CD4-positive, alpha-beta T cell (primary cell): ENCODE measurements around the gene GPR173. TPM values are rescaled to one million over a fixed set of nuclear protein-coding genes. Genes with fewer than 3 reads are reported as not detected.

Source experiments
- ATAC-seq: fragments of 200-7000 bp; cut with Tn5 transposase; one replicate; pipeline ENCODE4 v1.10.0; 2022; ENCODE audit warnings: mild to moderate bottlenecking; ENCODE audit not compliant: poor library complexity
- CTCF ChIA-PET: fragments of 350-600 bp; sonication (Branson Sonifier 250); formaldehyde crosslinking; loops from one replicate; lab custom pipeline; 2021; ENCODE audit warnings: antibody characterized with exemption, inconsistent platforms; lab: Charles Lee
- POLR2A ChIA-PET: fragments of 350-600 bp; sonication (Branson Sonifier 250); formaldehyde crosslinking; loops from one replicate; lab custom pipeline; 2021; ENCODE audit warnings: antibody characterized with exemption, inconsistent platforms; lab: Charles Lee
- DNase-seq, 14 experiments: peaks; one replicate each; pipeline ENCODE4 v3.0.0-alpha.2; 2013 to 2020; ENCODE audit warnings: mixed read lengths in 2 of 14
- H3K27ac ChIP-seq, 2 donors: one replicate each; pipeline versions ENCODE4 v1.5.1 to v1.7.0; 2013; ENCODE audit warnings: low read length in 2 of 2, low read depth in 1 of 2, mild to moderate bottlenecking in 1 of 2
- H3K27me3 ChIP-seq, 2 experiments: 1 replicate in 1 of 2; 2 replicates in 1 of 2; pipeline versions ENCODE4 v1.6.1 to v1.7.0; 2013; ENCODE audit warnings: low read length in 2 of 2, control low read depth in 1 of 2, mild to moderate bottlenecking in 1 of 2, moderate library complexity in 1 of 2; ENCODE audit not compliant: insufficient read depth in 2 of 2, control insufficient read depth in 1 of 2
- H3K36me3 ChIP-seq: one replicate; pipeline ENCODE4 v1.6.1; 2013; ENCODE audit warnings: low read length, control low read depth; ENCODE audit not compliant: insufficient read depth
- H3K4me1 ChIP-seq: one replicate; pipeline ENCODE4 v1.6.1; 2013; ENCODE audit warnings: low read length, control low read depth; ENCODE audit not compliant: insufficient read depth
- H3K4me3 ChIP-seq: one replicate; pipeline ENCODE4 v1.5.1; 2013; ENCODE audit warnings: mild to moderate bottlenecking, low read length, moderate library complexity
- H3K9me3 ChIP-seq, 2 experiments: 1 replicate in 1 of 2; 2 replicates in 1 of 2; pipeline versions ENCODE4 v1.6.1 to v1.7.0; 2013; ENCODE audit warnings: low read length in 2 of 2, mild to moderate bottlenecking in 2 of 2, control low read depth in 1 of 2, moderate library complexity in 1 of 2; ENCODE audit not compliant: control insufficient read depth in 1 of 2, insufficient read depth in 1 of 2
- H3K27ac Mint-ChIP-seq: one replicate; pipeline ENCODE4 v1.8.0; 2020; ENCODE audit warnings: mixed read lengths
- H3K27me3 Mint-ChIP-seq: one replicate; pipeline ENCODE4 v1.8.0; 2021; ENCODE audit warnings: mixed read lengths
- H3K36me3 Mint-ChIP-seq: one replicate; pipeline ENCODE4 v1.8.0; 2021; ENCODE audit warnings: low read depth, mixed read lengths
- H3K4me1 Mint-ChIP-seq: one replicate; pipeline ENCODE4 v1.8.0; 2021; ENCODE audit warnings: low read depth, mixed read lengths
- H3K4me3 Mint-ChIP-seq: one replicate; pipeline ENCODE4 v1.8.0; 2020; ENCODE audit warnings: mild to moderate bottlenecking, mixed read lengths
- H3K9me3 Mint-ChIP-seq: one replicate; pipeline ENCODE4 v1.8.0; 2020; ENCODE audit warnings: mixed read lengths
- intact Hi-C, 2 experiments: fragments of 100-400 bp; cut with DNase I in 1 of 2; cut with micrococcal nuclease in 1 of 2; formaldehyde crosslinking; loops; one replicate each; pipeline versions ENCODE4 v1.15.1 to v1.9.0; 2023 to 2025; cut with DNase I, micrococcal nuclease
- total RNA-seq, 174 experiments: library from RNA in 2 of 174; stranded (reverse) in 2 of 174; gene quantifications; one replicate each; pipeline ENCODE4 v1.2.3 and lab custom pipeline; 2021 to 2026
- TF ChIP-seq, protein P1 (sequence below): fragments of 200-600 bp; IDR thresholded peaks from one replicate; pipeline ENCODE4 v1.8.0; 2022; ENCODE audit warnings: antibody characterized with exemption, mild to moderate bottlenecking

GPR173 gene
- total RNA-seq, 2 experiments from 2014 or later, result not detected

DNA sequence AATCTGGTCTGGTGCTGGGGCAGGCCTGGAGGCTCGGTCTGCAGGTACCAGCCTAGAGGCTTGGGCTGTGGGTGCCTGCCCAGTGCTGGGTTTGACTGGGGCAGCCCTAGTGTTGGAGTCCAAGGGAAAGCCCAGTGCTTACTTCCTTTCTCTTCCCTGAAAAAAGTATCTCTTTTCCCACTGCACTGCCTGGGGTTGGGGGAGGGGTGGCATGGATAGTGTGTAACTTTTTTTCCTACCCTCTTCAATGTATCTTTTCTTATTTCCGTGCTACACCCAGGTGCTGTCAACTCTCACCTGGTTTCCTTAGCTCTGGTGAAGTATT lies 66.9 kb downstream of the GPR173 start:
- H3K4me3 ChIP-seq, result no peak overlapping the region
- H3K27me3 ChIP-seq, result no peaks in the 10 kb centered on the region
- H3K27ac ChIP-seq, result no peak overlapping the region
- no peak for ATAC-seq
- no peaks in the 10 kb centered on the region for H3K4me1 ChIP-seq
- peaks cover 11% of the 10 kb centered on the region for H3K36me3 Mint-ChIP-seq
- H3K9me3 ChIP-seq, result no peaks in the 10 kb centered on the region
- no peak overlapping the region for H3K27ac Mint-ChIP-seq
- no peaks in the 10 kb centered on the region for H3K9me3 Mint-ChIP-seq
- intact Hi-C loops, result no loop called here
- H3K4me1 Mint-ChIP-seq, result peaks cover 4% of the 10 kb centered on the region
- H3K27me3 Mint-ChIP-seq, result no peaks in the 10 kb centered on the region
- no peak overlapping the region for H3K4me3 Mint-ChIP-seq
- ChIA-PET POLR2A (no interaction called here), CTCF (no interaction called here)
- H3K36me3 ChIP-seq, result no peaks in the 10 kb centered on the region
- TF ChIP-seq, protein P1, sequence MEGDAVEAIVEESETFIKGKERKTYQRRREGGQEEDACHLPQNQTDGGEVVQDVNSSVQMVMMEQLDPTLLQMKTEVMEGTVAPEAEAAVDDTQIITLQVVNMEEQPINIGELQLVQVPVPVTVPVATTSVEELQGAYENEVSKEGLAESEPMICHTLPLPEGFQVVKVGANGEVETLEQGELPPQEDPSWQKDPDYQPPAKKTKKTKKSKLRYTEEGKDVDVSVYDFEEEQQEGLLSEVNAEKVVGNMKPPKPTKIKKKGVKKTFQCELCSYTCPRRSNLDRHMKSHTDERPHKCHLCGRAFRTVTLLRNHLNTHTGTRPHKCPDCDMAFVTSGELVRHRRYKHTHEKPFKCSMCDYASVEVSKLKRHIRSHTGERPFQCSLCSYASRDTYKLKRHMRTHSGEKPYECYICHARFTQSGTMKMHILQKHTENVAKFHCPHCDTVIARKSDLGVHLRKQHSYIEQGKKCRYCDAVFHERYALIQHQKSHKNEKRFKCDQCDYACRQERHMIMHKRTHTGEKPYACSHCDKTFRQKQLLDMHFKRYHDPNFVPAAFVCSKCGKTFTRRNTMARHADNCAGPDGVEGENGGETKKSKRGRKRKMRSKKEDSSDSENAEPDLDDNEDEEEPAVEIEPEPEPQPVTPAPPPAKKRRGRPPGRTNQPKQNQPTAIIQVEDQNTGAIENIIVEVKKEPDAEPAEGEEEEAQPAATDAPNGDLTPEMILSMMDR, result no peak
- no peak for DNase-seq

- ChIA-PET CTCF (no interaction called here), POLR2A (no interaction called here)
- H3K4me1 Mint-ChIP-seq, result peaks cover 4% of the 10 kb centered on the region
- H3K4me3 ChIP-seq, result no peak overlapping the region
- TF ChIP-seq, protein P1, result no peak
- H3K4me3 Mint-ChIP-seq, result no peak overlapping the region
- ATAC-seq (no peak), DNase-seq (no peak)
- H3K4me1 ChIP-seq, result no peaks in the 10 kb centered on the region
- no peak overlapping the region for H3K27ac ChIP-seq
- no peaks in the 10 kb centered on the region for H3K27me3 ChIP-seq
- H3K27me3 Mint-ChIP-seq, result no peaks in the 10 kb centered on the region
- H3K36me3 Mint-ChIP-seq, result peaks cover 11% of the 10 kb centered on the region
- intact Hi-C loops, result no loop called here
- no peaks in the 10 kb centered on the region for H3K9me3 ChIP-seq
- H3K27ac Mint-ChIP-seq, result no peak overlapping the region
- H3K9me3 Mint-ChIP-seq, result no peaks in the 10 kb centered on the region
- no peaks in the 10 kb centered on the region for H3K36me3 ChIP-seq
These were observed 67.5 kb downstream of the GPR173 start for GRCh38 chrX:53116101-53116500.

DNA sequence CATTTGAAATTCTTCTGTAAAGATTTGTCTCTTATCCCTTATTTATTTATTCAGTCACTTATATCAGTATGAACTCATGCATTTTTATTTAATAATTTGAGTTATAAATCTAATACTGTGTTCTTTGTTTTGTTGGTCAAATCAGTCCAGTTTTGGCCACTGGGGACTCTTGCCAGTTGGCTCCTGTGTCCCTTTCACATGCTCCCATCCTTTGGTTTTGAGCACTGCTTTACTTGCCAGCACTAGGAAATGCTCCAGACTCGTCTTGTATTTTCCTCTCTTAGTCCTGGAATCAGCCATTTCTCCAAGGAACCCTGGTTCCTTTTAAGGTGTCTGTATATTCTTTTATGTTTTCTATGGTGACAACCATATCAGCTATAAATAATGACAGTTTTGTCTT lies 73.4 kb downstream of the GPR173 start:
- Mint-ChIP-seq H3K27me3 (no peaks in the 10 kb centered on the region), H3K4me3 (no peak overlapping the region), H3K9me3 (no peaks in the 10 kb centered on the region), H3K27ac (no peak overlapping the region), H3K4me1 (peaks cover 25% of the 10 kb centered on the region), H3K36me3 (peaks cover 13% of the 10 kb centered on the region)
- Histone ChIP-seq H3K27ac (no peak overlapping the region), H3K9me3 (no peaks in the 10 kb centered on the region), H3K4me3 (no peak overlapping the region), H3K36me3 (no peaks in the 10 kb centered on the region), H3K4me1 (no peaks in the 10 kb centered on the region), H3K27me3 (no peaks in the 10 kb centered on the region)
- ChIA-PET CTCF (no interaction called here), POLR2A (no interaction called here)
- TF ChIP-seq, protein P1, result no peak
- ATAC-seq, result no peak
- intact Hi-C loops, result no loop called here
- DNase-seq, result no peak
